Measurements from ENCODE around the gene TUBA4B. TPM values are rescaled to one million over a fixed set of nuclear protein-coding genes. Genes with fewer than 3 reads are reported as not detected.
"Not testable (repeated sequence)": the region's sequence is repeated elsewhere in the genome, so short reads cannot be mapped to it uniquely, and the experiment has no call there.

Gene TUBA4B
- total RNA-seq, 1 donor from 2014 or later: 0.17 TPM

GRCh38 chr2:219306047-219306446 lies 53.0 kb downstream of the TUBA4B start:
- intact Hi-C loops (cut with micrococcal nuclease): loop anchor here (5.0 kb wide), 1 partner anchor 264 kb away; the partner anchor contains the start of gene CFAP65

- intact Hi-C loops (cut with micrococcal nuclease): loop anchor here (1.0 to 5.0 kb wide), 3 partner anchors 10 to 266 kb away; partner anchors contain the start of gene CFAP65
Measured at GRCh38 chr2:219308142-219309101, 55.4 kb downstream of the TUBA4B start.

GRCh38 chr2:219309278-219309677 lies 56.2 kb downstream of the TUBA4B start, which contains the start of gene PTPRN:
Gene PTPRN (minus strand): TSS chr2:219309401. CDS start chr2:219309332, 69 bp downstream.
- intact Hi-C loops (cut with micrococcal nuclease): loop anchor here (5.0 kb wide), 1 partner anchor 267 kb away; the partner anchor contains the start of gene CFAP65

GRCh38 chr2:219312683-219313263 lies 59.7 kb downstream of the TUBA4B start:
- intact Hi-C loops (cut with micrococcal nuclease): not testable (repeated sequence)

- intact Hi-C loops (cut with micrococcal nuclease): no loop called here
Measured at GRCh38 chr2:219314804-219315468, 61.9 kb downstream of the TUBA4B start.

Other genes with a start within 250 kb of the TUBA4B start
- not detected in 2 replicates for gene CFAP65, start 211.7 kb upstream of the TUBA4B start, total RNA-seq
- 0.17 TPM in 1 of 2 replicates, not detected in the other for gene IHH, start 192.3 kb upstream of the TUBA4B start, total RNA-seq
- 17.1 and 20.4 TPM in 2 replicates for gene NHEJ1, start 92.4 kb upstream of the TUBA4B start, total RNA-seq
- gene SLC23A3, start 83.2 kb upstream of the TUBA4B start, total RNA-seq: 1.8 and 2.5 TPM in 2 replicates
- 82.8 and 84.3 TPM in 2 replicates for gene CNPPD1, start 76.3 kb upstream of the TUBA4B start, total RNA-seq
- 84.1 and 94.7 TPM in 2 replicates for gene RETREG2, start 75.0 kb upstream of the TUBA4B start, total RNA-seq
- gene ZFAND2B, start 46.5 kb upstream of the TUBA4B start, total RNA-seq: 44.2 and 56.1 TPM in 2 replicates
- 22.7 and 25.5 TPM in 2 replicates for gene ABCB6, start 34.3 kb upstream of the TUBA4B start, total RNA-seq
- 52.7 and 63.0 TPM in 2 replicates for gene ATG9A, start 23.6 kb upstream of the TUBA4B start, total RNA-seq
- gene ANKZF1, start 23.4 kb upstream of the TUBA4B start, total RNA-seq: 91.4 and 91.9 TPM in 2 replicates
- gene GLB1L, start 7.8 kb upstream of the TUBA4B start, total RNA-seq: 5.3 and 5.4 TPM in 2 replicates
- gene STK16, start 7.8 kb upstream of the TUBA4B start, total RNA-seq: 32.3 and 34.2 TPM in 2 replicates
- 290 and 312 TPM in 2 replicates for gene TUBA4A, start 675 bp downstream of the TUBA4B start, total RNA-seq
- gene DNAJB2, start 26.1 kb downstream of the TUBA4B start, total RNA-seq: 46.7 and 53.0 TPM in 2 replicates
- not detected in 2 replicates for gene PTPRN, start 56.2 kb downstream of the TUBA4B start, total RNA-seq
- not detected in 2 replicates for gene RESP18, start 79.5 kb downstream of the TUBA4B start, total RNA-seq
- 78.3 and 81.0 TPM in 2 replicates for gene DNPEP, start 134.7 kb downstream of the TUBA4B start, total RNA-seq
- gene DES, start 165.1 kb downstream of the TUBA4B start, total RNA-seq: not detected in 2 replicates
- 0.05 and 0.39 TPM in 2 replicates for gene SPEG, start 181.6 kb downstream of the TUBA4B start, total RNA-seq
- gene GMPPA, start 245.6 kb downstream of the TUBA4B start, total RNA-seq: 54.0 and 55.0 TPM in 2 replicates

Measured in T-helper 1 cell treated with Interleukin-12 subunit alpha and Interleukin-12 subunit beta and Interleukin-4 antibody, amounts not matched to agents 30 ng/mL and 1 ng/mL, for 36 hours (primary cell).